Measurements from ENCODE around the gene ANO6. TPM values are rescaled to one million over a fixed set of nuclear protein-coding genes. Genes with fewer than 3 reads are reported as not detected.

The ANO6 gene
- polyA plus RNA-seq, 4 donors: 19.9 to 63.3 (median 29.8) TPM

DNA sequence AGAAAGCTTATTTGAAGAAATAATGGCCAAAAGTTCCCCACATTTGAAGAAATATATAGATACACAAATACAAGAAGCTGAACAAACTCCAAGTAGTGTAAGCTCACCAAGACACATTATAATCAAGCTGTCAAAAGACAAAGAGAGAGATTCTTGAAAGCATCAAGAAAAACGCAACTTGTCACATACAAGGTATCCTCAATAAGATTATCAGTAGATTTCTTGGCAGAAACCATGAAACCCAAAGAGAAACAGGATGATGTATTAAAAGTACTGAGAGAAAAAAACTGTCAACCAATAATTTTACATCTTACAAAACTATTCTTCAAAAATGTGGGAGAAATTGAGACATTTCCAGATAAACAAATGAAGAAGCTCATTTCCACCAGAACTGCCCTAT, 263.0 kb downstream of the ANO6 start:
- 81 to 93% (median 89%) methylated on average over 1 of the region's 1 CpG for WGBS, 3 donors
- no peak overlapping the region for H3K27ac ChIP-seq (ENCODE audit: low read depth in 1 of 3, low read length in 2 of 3)
- H3K4me3 ChIP-seq (ENCODE audit: low read depth in 1 of 3, low read length in 3 of 3): no peak overlapping the region
- no peaks in the 10 kb centered on the region for H3K27me3 ChIP-seq (ENCODE audit: control insufficient read depth in 3 of 3, insufficient read depth in 3 of 3, low read length in 3 of 3)
- FAIRE-seq (no peak), DNase-seq (no peak)
- H3K9me3 ChIP-seq (ENCODE audit: control insufficient read depth in 2 of 2, insufficient read depth in 1 of 2, low read depth in 1 of 2, low read length in 1 of 2): no peaks in the 10 kb centered on the region
- no peaks in the 10 kb centered on the region for H3K4me1 ChIP-seq (ENCODE audit: control insufficient read depth in 3 of 3, insufficient read depth in 2 of 3, low read depth in 1 of 3, low read length in 2 of 3)
- no peaks in the 10 kb centered on the region for H3K36me3 ChIP-seq (ENCODE audit: control insufficient read depth in 3 of 3, insufficient read depth in 2 of 3, low read depth in 1 of 3, low read length in 3 of 3)

DNA sequence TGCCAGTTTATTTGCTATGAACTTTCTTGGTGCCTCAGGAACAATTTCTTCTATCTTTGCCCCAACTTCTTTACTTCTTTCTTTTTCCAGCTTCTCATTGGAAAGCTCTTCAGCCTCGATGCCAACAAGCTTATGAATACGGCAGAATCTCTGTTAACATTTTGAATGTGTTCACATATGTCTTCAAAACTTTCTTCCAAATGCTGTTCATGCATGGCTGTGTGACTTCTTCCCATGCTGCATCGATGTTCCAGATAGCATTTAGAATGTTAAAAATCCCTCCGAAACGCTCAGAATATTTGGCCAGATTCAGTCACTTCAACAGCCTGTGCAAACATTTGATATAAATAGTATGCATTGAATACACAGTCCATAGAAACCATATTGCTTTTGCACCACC, 265.9 kb downstream of the ANO6 start:
- no peaks in the 10 kb centered on the region for H3K27me3 ChIP-seq (ENCODE audit: control insufficient read depth in 3 of 3, insufficient read depth in 3 of 3, low read length in 3 of 3)
- DNase-seq (no peak), FAIRE-seq (no peak)
- no peaks in the 10 kb centered on the region for H3K36me3 ChIP-seq (ENCODE audit: control insufficient read depth in 3 of 3, insufficient read depth in 2 of 3, low read depth in 1 of 3, low read length in 3 of 3)
- 69 to 71% (median 70%) methylated on average over 5 of the region's 5 CpGs for WGBS, 3 donors
- no peaks in the 10 kb centered on the region for H3K4me1 ChIP-seq (ENCODE audit: control insufficient read depth in 3 of 3, insufficient read depth in 2 of 3, low read depth in 1 of 3, low read length in 2 of 3)
- H3K27ac ChIP-seq (ENCODE audit: low read depth in 1 of 3, low read length in 2 of 3): no peak overlapping the region
- H3K9me3 ChIP-seq (ENCODE audit: control insufficient read depth in 2 of 2, insufficient read depth in 1 of 2, low read depth in 1 of 2, low read length in 1 of 2): no peaks in the 10 kb centered on the region
- H3K4me3 ChIP-seq (ENCODE audit: low read depth in 1 of 3, low read length in 3 of 3): no peak overlapping the region

DNA sequence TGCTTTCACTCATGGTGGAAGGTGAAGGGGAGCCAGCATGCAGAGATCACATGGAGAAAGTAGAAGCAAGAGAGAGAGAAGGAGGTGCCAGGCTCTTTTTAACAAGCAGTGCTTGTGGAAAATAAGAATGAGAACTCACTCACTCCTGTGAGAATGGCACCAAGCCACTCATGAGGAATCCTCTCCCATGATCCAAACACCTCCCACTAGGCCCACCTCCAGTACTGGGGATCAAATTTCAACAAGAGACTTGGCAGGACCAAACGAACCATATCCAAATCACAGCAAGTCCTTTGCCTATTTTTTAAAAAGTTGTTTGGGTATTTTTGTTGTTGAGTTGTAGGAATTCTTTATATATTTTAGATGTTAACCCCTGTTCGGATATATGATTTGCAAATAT, 267.7 kb downstream of the ANO6 start:
- WGBS, 3 donors: 51 to 60% (median 54%) methylated on average over 2 of the region's 2 CpGs
- Histone ChIP-seq H3K4me1 (ENCODE audit: control insufficient read depth in 3 of 3, insufficient read depth in 2 of 3, low read depth in 1 of 3, low read length in 2 of 3) (no peaks in the 10 kb centered on the region), H3K27ac (ENCODE audit: low read depth in 1 of 3, low read length in 2 of 3) (no peak overlapping the region), H3K4me3 (ENCODE audit: low read depth in 1 of 3, low read length in 3 of 3) (no peak overlapping the region), H3K27me3 (ENCODE audit: control insufficient read depth in 3 of 3, insufficient read depth in 3 of 3, low read length in 3 of 3) (no peaks in the 10 kb centered on the region), H3K36me3 (ENCODE audit: control insufficient read depth in 3 of 3, insufficient read depth in 2 of 3, low read depth in 1 of 3, low read length in 3 of 3) (no peaks in the 10 kb centered on the region), H3K9me3 (ENCODE audit: control insufficient read depth in 2 of 2, insufficient read depth in 1 of 2, low read depth in 1 of 2, low read length in 1 of 2) (no peaks in the 10 kb centered on the region)
- DNase-seq: no peak
- FAIRE-seq: no peak

Other genes with a start within 250 kb of the ANO6 start
- under 1 TPM in 1 of 4 donors, not detected in 3; 0.01 TPM for gene DBX2, start 165.0 kb upstream of the ANO6 start, polyA plus RNA-seq